PFSK-1 (cell line): ENCODE data around the gene CNTNAP5.

Source experiments
- FOXP2 ChIP-seq: optimal IDR thresholded peaks from 2 replicates; pipeline ENCODE3; 2011; ENCODE audit warnings: borderline replicate concordance, control low read depth, inconsistent platforms; ENCODE audit not compliant: insufficient read depth; ENCODE audit errors: extremely low read length, extremely low read depth
- POLR2AphosphoS5 ChIP-seq: IDR thresholded peaks from 2 replicates; pipeline ENCODE4 v1.6.1; 2012; ENCODE audit warnings: low read depth, mild to moderate bottlenecking, control low read depth, low read length, moderate library complexity
- REST ChIP-seq, 2 experiments: IDR thresholded peaks; 2 replicates each; pipeline versions ENCODE4 v1.6.1 to v1.8.0; 2011 to 2012; ENCODE audit warnings: low read depth in 2 of 2, low read length in 2 of 2, control low read depth in 1 of 2, inconsistent platforms in 1 of 2, mild to moderate bottlenecking in 1 of 2, moderate library complexity in 1 of 2; ENCODE audit not compliant: insufficient read depth in 1 of 2
- SIN3A ChIP-seq: IDR thresholded peaks from 2 replicates; pipeline ENCODE4 v1.6.1; 2012; ENCODE audit warnings: mild to moderate bottlenecking, low read length, moderate library complexity, borderline replicate concordance; ENCODE audit not compliant: insufficient read depth
- TAF1 ChIP-seq: IDR thresholded peaks from 2 replicates; pipeline ENCODE4 v1.6.1; 2012; ENCODE audit warnings: low read length, control low read depth, borderline replicate concordance; ENCODE audit not compliant: insufficient read depth

The CNTNAP5 gene

GRCh38 chr2:124395961-124396360 is 370.9 kb downstream of the CNTNAP5 start:
- TF ChIP-seq POLR2AphosphoS5 (no peak), SIN3A (no peak), FOXP2 (no peak), REST (IDR thresholded peaks at IDR 0.05; ENCODE audit: insufficient read depth in 1 of 2, low read depth in 2 of 2, low read length in 2 of 2) (no peak)

- TF ChIP-seq REST (IDR thresholded peaks at IDR 0.05; ENCODE audit: insufficient read depth in 1 of 2, low read depth in 2 of 2, low read length in 2 of 2) (no peak), POLR2AphosphoS5 (no peak), SIN3A (no peak), FOXP2 (no peak), TAF1 (no peak)
Observed at GRCh38 chr2:124402274-124402673, 377.2 kb downstream of the CNTNAP5 start.

- TF ChIP-seq REST (IDR thresholded peaks at IDR 0.05; ENCODE audit: insufficient read depth in 1 of 2, low read depth in 2 of 2, low read length in 2 of 2) (no peak), FOXP2 (no peak), TAF1 (no peak), POLR2AphosphoS5 (no peak), SIN3A (no peak)
Observed at GRCh38 chr2:124424074-124424473, 399.0 kb downstream of the CNTNAP5 start.

- TF ChIP-seq TAF1 (no peak), POLR2AphosphoS5 (no peak), FOXP2 (no peak), REST (IDR thresholded peaks at IDR 0.05; ENCODE audit: insufficient read depth in 1 of 2, low read depth in 2 of 2, low read length in 2 of 2) (no peak), SIN3A (no peak)
Observed at GRCh38 chr2:124426122-124426521, 401.0 kb downstream of the CNTNAP5 start.

- TF ChIP-seq FOXP2 = no peak
- no peak for TF ChIP-seq TAF1
- no peak for TF ChIP-seq POLR2AphosphoS5
- no peak for TF ChIP-seq SIN3A
- TF ChIP-seq REST (IDR thresholded peaks at IDR 0.05; ENCODE audit: insufficient read depth in 1 of 2, low read depth in 2 of 2, low read length in 2 of 2) = no peak
Observed at GRCh38 chr2:124426625-124427024, 401.5 kb downstream of the CNTNAP5 start.
